Nephron (organoid): Measurements from ENCODE around the gene TACO1.
A peak's percentile ranks its signal among the peaks of the same experiment; 100 is the strongest.

Experiments used
- H3K27ac Mint-ChIP-seq, 3 experiments: 2 replicates each; pipeline ENCODE4 v1.8.0; 2020; ENCODE audit warnings: mixed read lengths in 3 of 3, mild to moderate bottlenecking in 2 of 3, moderate library complexity in 1 of 3
- H3K27me3 Mint-ChIP-seq: 2 replicates; pipeline ENCODE4 v1.8.0; 2021; ENCODE audit warnings: low read depth, mild to moderate bottlenecking, moderate library complexity, mixed read lengths
- H3K36me3 Mint-ChIP-seq: 2 replicates; pipeline ENCODE4 v1.8.0; 2020; ENCODE audit warnings: low read depth, mixed read lengths
- H3K4me1 Mint-ChIP-seq: 2 replicates; pipeline ENCODE4 v1.8.0; 2020; ENCODE audit warnings: mixed read lengths
- H3K4me3 Mint-ChIP-seq, 3 experiments: 2 replicates each; pipeline ENCODE4 v1.8.0; 2020; ENCODE audit warnings: mild to moderate bottlenecking in 3 of 3, mixed read lengths in 3 of 3, moderate library complexity in 2 of 3
- H3K9me3 Mint-ChIP-seq: 2 replicates; pipeline ENCODE4 v1.8.0; 2020; ENCODE audit warnings: mixed read lengths
- TF ChIP-seq, protein P1 (sequence below), 3 experiments: fragments of 200-600 bp; sonication (generic); IDR thresholded peaks; one replicate each; pipeline ENCODE4 v1.5.0; 2021; ENCODE audit warnings: antibody characterized with exemption in 3 of 3; ENCODE audit not compliant: unreplicated experiment in 3 of 3

Gene TACO1

GRCh38 chr17:63600569-63601438, at the start of gene TACO1:
TACO1 (plus strand) TSS chr17:63600895; CDS start chr17:63601084, 189 bp downstream.
- Mint-ChIP-seq H3K27ac (peak within 1 kb of the TSS; percentile 89 to 96 (median 94)), H3K9me3 (no peaks in the 10 kb centered on the region), H3K36me3 (peaks cover 13% of the 10 kb centered on the region), H3K4me3 (peak within 1 kb of the TSS; percentile 94 to 99 (median 99)), H3K27me3 (no peaks in the 10 kb centered on the region), H3K4me1 (peaks cover 17% of the 10 kb centered on the region)
- TF ChIP-seq, protein P1, sequence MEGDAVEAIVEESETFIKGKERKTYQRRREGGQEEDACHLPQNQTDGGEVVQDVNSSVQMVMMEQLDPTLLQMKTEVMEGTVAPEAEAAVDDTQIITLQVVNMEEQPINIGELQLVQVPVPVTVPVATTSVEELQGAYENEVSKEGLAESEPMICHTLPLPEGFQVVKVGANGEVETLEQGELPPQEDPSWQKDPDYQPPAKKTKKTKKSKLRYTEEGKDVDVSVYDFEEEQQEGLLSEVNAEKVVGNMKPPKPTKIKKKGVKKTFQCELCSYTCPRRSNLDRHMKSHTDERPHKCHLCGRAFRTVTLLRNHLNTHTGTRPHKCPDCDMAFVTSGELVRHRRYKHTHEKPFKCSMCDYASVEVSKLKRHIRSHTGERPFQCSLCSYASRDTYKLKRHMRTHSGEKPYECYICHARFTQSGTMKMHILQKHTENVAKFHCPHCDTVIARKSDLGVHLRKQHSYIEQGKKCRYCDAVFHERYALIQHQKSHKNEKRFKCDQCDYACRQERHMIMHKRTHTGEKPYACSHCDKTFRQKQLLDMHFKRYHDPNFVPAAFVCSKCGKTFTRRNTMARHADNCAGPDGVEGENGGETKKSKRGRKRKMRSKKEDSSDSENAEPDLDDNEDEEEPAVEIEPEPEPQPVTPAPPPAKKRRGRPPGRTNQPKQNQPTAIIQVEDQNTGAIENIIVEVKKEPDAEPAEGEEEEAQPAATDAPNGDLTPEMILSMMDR (IDR thresholded peaks at IDR 0.05; ENCODE audit: unreplicated experiment in 3 of 3), result no peak

DNA sequence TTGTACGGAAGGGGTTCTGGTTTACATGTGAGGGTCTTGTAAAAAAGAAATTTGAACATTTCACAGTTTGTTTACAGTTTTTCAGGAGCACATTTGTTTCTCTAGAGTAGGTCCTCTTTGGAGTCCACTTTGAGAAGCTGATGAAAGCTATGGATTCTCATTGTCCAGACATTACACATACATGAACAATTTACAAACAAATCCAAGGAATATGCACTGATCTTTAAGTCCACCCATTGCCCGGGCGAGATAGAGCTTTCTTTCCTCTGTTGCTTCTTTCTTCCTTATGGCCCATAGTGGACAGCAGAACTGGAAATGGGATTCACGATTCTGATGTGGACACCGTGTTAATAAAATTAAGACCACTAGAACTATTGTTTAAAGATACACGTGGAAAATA, 48.5 kb upstream of the TACO1 start:
- H3K4me1 Mint-ChIP-seq, result peaks cover 26% of the 10 kb centered on the region
- peak overlapping the region; percentile 80 to 94 (median 89) for H3K27ac Mint-ChIP-seq
- peaks cover 4% of the 10 kb centered on the region for H3K9me3 Mint-ChIP-seq
- peaks cover 19% of the 10 kb centered on the region for H3K36me3 Mint-ChIP-seq
- TF ChIP-seq, protein P1 (IDR thresholded peaks at IDR 0.05; ENCODE audit: unreplicated experiment in 3 of 3), result no peak
- peaks cover 3% of the 10 kb centered on the region for H3K27me3 Mint-ChIP-seq
- peak overlapping the region; percentile 94 to 98 (median 98) for H3K4me3 Mint-ChIP-seq

DNA sequence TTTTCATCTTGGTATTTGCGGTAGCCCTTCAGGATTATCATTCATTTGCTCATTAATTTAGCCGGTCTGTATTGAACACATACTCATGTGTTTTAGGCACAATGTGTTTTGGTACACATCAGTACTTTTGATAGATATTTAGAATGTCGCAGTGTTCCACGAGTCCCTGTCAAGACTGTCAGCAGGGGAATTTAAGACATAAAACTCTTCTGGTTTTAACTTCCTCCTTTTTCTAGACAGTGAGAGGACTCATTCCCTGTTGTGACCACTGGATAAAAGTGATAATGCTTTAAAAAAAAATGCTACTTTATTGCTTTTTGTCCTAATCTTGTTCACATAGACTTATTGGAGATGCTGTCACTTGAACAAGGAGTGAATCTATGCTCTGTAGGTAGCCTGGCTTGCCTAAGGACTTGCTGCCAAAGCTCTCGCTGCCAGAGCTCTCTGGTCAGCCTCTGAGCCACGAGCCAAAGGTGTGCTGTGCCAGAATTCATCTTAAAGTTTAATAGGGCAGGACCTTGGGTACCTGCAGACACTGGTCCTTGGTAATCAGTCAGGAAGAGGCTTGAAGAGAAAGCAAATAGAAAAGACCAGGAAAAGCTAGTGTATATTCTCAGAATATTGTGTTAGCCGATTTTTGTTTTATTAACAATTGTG, 45.1 kb upstream of the TACO1 start:
- peaks cover 4% of the 10 kb centered on the region for H3K9me3 Mint-ChIP-seq
- H3K4me1 Mint-ChIP-seq, result peaks cover 26% of the 10 kb centered on the region
- no peak overlapping the region for H3K4me3 Mint-ChIP-seq
- TF ChIP-seq, protein P1 (IDR thresholded peaks at IDR 0.05; ENCODE audit: unreplicated experiment in 3 of 3), result no peak
- peaks cover 23% of the 10 kb centered on the region for H3K36me3 Mint-ChIP-seq
- H3K27me3 Mint-ChIP-seq, result no peaks in the 10 kb centered on the region
- no peak overlapping the region for H3K27ac Mint-ChIP-seq

DNA sequence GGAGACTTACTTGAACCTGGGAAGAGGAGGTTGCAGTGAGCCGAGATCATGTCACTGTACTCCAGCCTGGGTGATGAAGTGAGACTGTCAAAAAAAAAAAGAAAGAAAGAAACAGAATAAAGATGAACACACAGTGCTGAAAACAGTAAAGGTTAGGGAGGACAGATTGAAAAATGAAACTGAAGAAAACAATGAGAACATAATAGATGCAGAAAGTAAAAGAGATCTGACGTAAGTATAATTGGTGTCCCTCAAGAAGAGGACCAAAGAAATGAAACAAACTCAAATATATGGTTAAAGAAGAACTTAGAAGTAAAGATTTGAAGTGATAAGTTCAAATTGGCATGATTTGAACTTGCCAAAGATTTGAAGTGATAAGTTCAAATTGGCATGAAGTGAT, 43.3 kb upstream of the TACO1 start:
- H3K27ac Mint-ChIP-seq, result no peak overlapping the region
- no peak overlapping the region for H3K4me3 Mint-ChIP-seq
- TF ChIP-seq, protein P1 (IDR thresholded peaks at IDR 0.05; ENCODE audit: unreplicated experiment in 3 of 3), result no peak
- peaks cover 15% of the 10 kb centered on the region for H3K4me1 Mint-ChIP-seq
- H3K36me3 Mint-ChIP-seq, result peaks cover 23% of the 10 kb centered on the region
- H3K9me3 Mint-ChIP-seq, result peaks cover 4% of the 10 kb centered on the region
- H3K27me3 Mint-ChIP-seq, result no peaks in the 10 kb centered on the region

- H3K27me3 Mint-ChIP-seq, result no peaks in the 10 kb centered on the region
- H3K4me3 Mint-ChIP-seq, result no peak overlapping the region
- H3K9me3 Mint-ChIP-seq, result peaks cover 4% of the 10 kb centered on the region
- no peak overlapping the region for H3K27ac Mint-ChIP-seq
- TF ChIP-seq, protein P1 (IDR thresholded peaks at IDR 0.05; ENCODE audit: unreplicated experiment in 3 of 3), result no peak
- peaks cover 7% of the 10 kb centered on the region for H3K4me1 Mint-ChIP-seq
- H3K36me3 Mint-ChIP-seq, result peaks cover 23% of the 10 kb centered on the region
These were observed 42.3 kb upstream of the TACO1 start for GRCh38 chr17:63558441-63558840.
